PC-9 (cell line): ENCODE results near the gene MDN1.

Experiments used
- CTCF ChIP-seq: fragments of 200-600 bp; sonication (generic); conservative IDR thresholded peaks from 2 replicates; pipeline ENCODE4 v1.6.1; 2017; ENCODE audit warnings: mixed run types, antibody characterized with exemption, mild to moderate bottlenecking, moderate library complexity
- EZH2 ChIP-seq: fragments of 200-600 bp; sonication (generic); IDR thresholded peaks from 2 replicates; pipeline ENCODE4 v1.8.0; 2017; ENCODE audit warnings: antibody characterized with exemption, low read depth

- TF ChIP-seq EZH2 (no peak), CTCF (no peak)
Observed at GRCh38 chr6:89660981-89661380, 158.6 kb downstream of the MDN1 start.
